Panc1 (cell line): ENCODE measurements around the gene PPP2R2B.

Experiments used
- CTCF ChIP-seq: fragments of 450-650 bp; IDR thresholded peaks from 2 replicates; pipeline ENCODE4 v1.5.1; 2017; ENCODE audit warnings: mild to moderate bottlenecking
- POLR2AphosphoS5 ChIP-seq: IDR thresholded peaks from 2 replicates; pipeline ENCODE4 v1.6.1; 2012; ENCODE audit warnings: mild to moderate bottlenecking, low read depth, low read length, moderate library complexity
- REST ChIP-seq, 2 experiments: IDR thresholded peaks; 2 replicates each; pipeline ENCODE4 v1.6.1; 2011 to 2012; ENCODE audit warnings: low read depth in 2 of 2, control low read depth in 1 of 2, low read length in 1 of 2, mild to moderate bottlenecking in 1 of 2, moderate library complexity in 1 of 2; ENCODE audit not compliant: insufficient read depth in 1 of 2
- SIN3A ChIP-seq: IDR thresholded peaks from 2 replicates; pipeline ENCODE4 v1.6.1; 2012; ENCODE audit warnings: low read depth, mild to moderate bottlenecking, low read length, moderate library complexity, borderline replicate concordance; ENCODE audit not compliant: insufficient read depth

- TF ChIP-seq CTCF (no peak), POLR2AphosphoS5 (no peak), REST (IDR thresholded peaks at IDR 0.05; ENCODE audit: insufficient read depth in 1 of 2, low read depth in 2 of 2, low read length in 1 of 2) (no peak), SIN3A (no peak)
Measured at GRCh38 chr5:146872188-146872587, 6.4 kb downstream of the PPP2R2B start.
